Suprapubic skin (tissue), 4 donors: ENCODE measurements around the gene RNF150.

ENCODE experiments used
- CTCF ChIP-seq, 2 donors: fragments of 200-600 bp in 1 of 2; fragments of 450-650 bp in 1 of 2; sonication (generic) in 1 of 2; IDR thresholded peaks; one replicate each; pipeline ENCODE4 v1.5.1; 2016 to 2019; ENCODE audit warnings: antibody characterized with exemption in 2 of 2, mild to moderate bottlenecking in 1 of 2, moderate library complexity in 1 of 2
- POLR2A ChIP-seq, 2 donors: fragments of 450-650 bp; IDR thresholded peaks; one replicate each; pipeline ENCODE4 v1.6.1; 2017; ENCODE audit warnings: antibody characterized with exemption in 2 of 2, mild to moderate bottlenecking in 2 of 2, moderate library complexity in 2 of 2
- POLR2AphosphoS5 ChIP-seq, 3 donors: sonication (generic); formaldehyde crosslinking; IDR thresholded peaks; one replicate each; pipeline ENCODE4 v1.6.1; 2017; ENCODE audit warnings: antibody characterized with exemption in 3 of 3

- TF ChIP-seq POLR2A (IDR thresholded peaks at IDR 0.05) (no peak), CTCF (IDR thresholded peaks at IDR 0.05) (no peak), POLR2AphosphoS5 (IDR thresholded peaks at IDR 0.05) (no peak)
Observed at GRCh38 chr4:140952717-140953116, 180.6 kb downstream of the RNF150 start.
